ENCODE measurements around the gene LPIN3.

LPIN3 gene

GRCh38 chr20:41375846-41376245 is 35.2 kb downstream of the LPIN3 start:
- H4K20me1 ChIP-seq (ENCODE audit: insufficient read depth, low read length), result no peaks in the 10 kb centered on the region
- no peaks in the 10 kb centered on the region for H3K9me3 ChIP-seq (ENCODE audit: insufficient read depth, low read length)
- H3K27me3 ChIP-seq (ENCODE audit: low read depth, low read length), result peaks cover 36% of the 10 kb centered on the region
- no peak overlapping the region for H3K4me3 ChIP-seq (ENCODE audit: low read length)
- no peaks in the 10 kb centered on the region for H3K36me3 ChIP-seq (replicated peaks; ENCODE audit: low read depth, low read length)
- no peaks in the 10 kb centered on the region for H3K4me1 ChIP-seq (ENCODE audit: low read length)
- no peak overlapping the region for H3K9ac ChIP-seq (ENCODE audit: low read length)
- H3K79me2 ChIP-seq (ENCODE audit: low read length), result no peaks in the 10 kb centered on the region
- H3K4me2 ChIP-seq (ENCODE audit: low read length), result no peak overlapping the region
- TF ChIP-seq CTCF (IDR thresholded peaks at IDR 0.05; ENCODE audit: low read depth, low read length) (no peak), EZH2phosphoT487 (IDR thresholded peaks at IDR 0.05; ENCODE audit: low read depth) (no peak)
- no peak overlapping the region for H3K27ac ChIP-seq (ENCODE audit: low read length)
- no peak overlapping the region for H2AFZ ChIP-seq (ENCODE audit: low read depth, low read length)

- H3K79me2 ChIP-seq (ENCODE audit: low read length), result no peaks in the 10 kb centered on the region
- TF ChIP-seq CTCF (IDR thresholded peaks at IDR 0.05; ENCODE audit: low read depth, low read length), result no peak
- no peak overlapping the region for H2AFZ ChIP-seq (ENCODE audit: low read depth, low read length)
Observed at GRCh38 chr20:41376349-41376748, 35.7 kb downstream of the LPIN3 start.

GRCh38 chr20:41377275-41377674 is 36.7 kb downstream of the LPIN3 start:
- peaks cover 35% of the 10 kb centered on the region for H3K27me3 ChIP-seq (ENCODE audit: low read depth, low read length)
- no peak overlapping the region for H3K9ac ChIP-seq (ENCODE audit: low read length)
- H3K9me3 ChIP-seq (ENCODE audit: insufficient read depth, low read length), result no peaks in the 10 kb centered on the region
- no peak overlapping the region for H3K4me2 ChIP-seq (ENCODE audit: low read length)
- no peaks in the 10 kb centered on the region for H3K36me3 ChIP-seq (replicated peaks; ENCODE audit: low read depth, low read length)
- H4K20me1 ChIP-seq (ENCODE audit: insufficient read depth, low read length), result no peaks in the 10 kb centered on the region
- no peak overlapping the region for H3K27ac ChIP-seq (ENCODE audit: low read length)
- H3K79me2 ChIP-seq (ENCODE audit: low read length), result no peaks in the 10 kb centered on the region
- TF ChIP-seq EZH2phosphoT487 (IDR thresholded peaks at IDR 0.05; ENCODE audit: low read depth), result no peak
- TF ChIP-seq CTCF (IDR thresholded peaks at IDR 0.05; ENCODE audit: low read depth, low read length), result no peak
- no peak overlapping the region for H3K4me3 ChIP-seq (ENCODE audit: low read length)
- no peak overlapping the region for H2AFZ ChIP-seq (ENCODE audit: low read depth, low read length)
- no peaks in the 10 kb centered on the region for H3K4me1 ChIP-seq (ENCODE audit: low read length)

More at GRCh38 chr20:41376349-41376748, 35.7 kb downstream of the LPIN3 start:
- no peaks in the 10 kb centered on the region for H3K4me1 ChIP-seq (ENCODE audit: low read length)
- no peaks in the 10 kb centered on the region for H4K20me1 ChIP-seq (ENCODE audit: insufficient read depth, low read length)
- no peaks in the 10 kb centered on the region for H3K9me3 ChIP-seq (ENCODE audit: insufficient read depth, low read length)
- H3K9ac ChIP-seq (ENCODE audit: low read length), result no peak overlapping the region
- H3K27ac ChIP-seq (ENCODE audit: low read length), result no peak overlapping the region
- no peak overlapping the region for H3K4me2 ChIP-seq (ENCODE audit: low read length)
- no peak overlapping the region for H3K4me3 ChIP-seq (ENCODE audit: low read length)
- peaks cover 36% of the 10 kb centered on the region for H3K27me3 ChIP-seq (ENCODE audit: low read depth, low read length)
- H3K36me3 ChIP-seq (replicated peaks; ENCODE audit: low read depth, low read length), result no peaks in the 10 kb centered on the region

- Histone ChIP-seq H3K4me3 (ENCODE audit: low read length) (no peak overlapping the region), H3K36me3 (replicated peaks; ENCODE audit: low read depth, low read length) (no peaks in the 10 kb centered on the region), H3K9ac (ENCODE audit: low read length) (no peak overlapping the region), H3K27me3 (ENCODE audit: low read depth, low read length) (peaks cover 37% of the 10 kb centered on the region), H3K4me1 (ENCODE audit: low read length) (no peaks in the 10 kb centered on the region), H3K27ac (ENCODE audit: low read length) (no peak overlapping the region), H4K20me1 (ENCODE audit: insufficient read depth, low read length) (no peaks in the 10 kb centered on the region), H3K9me3 (ENCODE audit: insufficient read depth, low read length) (no peaks in the 10 kb centered on the region), H3K4me2 (ENCODE audit: low read length) (no peak overlapping the region), H2AFZ (ENCODE audit: low read depth, low read length) (no peak overlapping the region), H3K79me2 (ENCODE audit: low read length) (no peaks in the 10 kb centered on the region)
- no peak for TF ChIP-seq CTCF (IDR thresholded peaks at IDR 0.05; ENCODE audit: low read depth, low read length)
- no peak for TF ChIP-seq EZH2phosphoT487 (IDR thresholded peaks at IDR 0.05; ENCODE audit: low read depth)
Observed at GRCh38 chr20:41379551-41379950, 38.9 kb downstream of the LPIN3 start.
